HepG2 (cell line): ENCODE data around the gene UBR1. TPM values are rescaled to one million over a fixed set of nuclear protein-coding genes. Genes with fewer than 3 reads are reported as not detected.

ENCODE experiments used
- HMG20A ChIP-seq: IDR thresholded peaks from 2 replicates; pipeline ENCODE4 v1.6.1; 2016; ENCODE audit warnings: borderline replicate concordance
- MXI1 ChIP-seq: IDR thresholded peaks from 3 replicates; pipeline ENCODE4 v1.6.1; 2012; ENCODE audit warnings: low read depth, low read length, inconsistent platforms, borderline replicate concordance
- ZNF253 ChIP-seq: sonication (generic); formaldehyde crosslinking; IDR thresholded peaks from 2 replicates; pipeline ENCODE4 v1.8.0; 2022; ENCODE audit warnings: mild to moderate bottlenecking, missing genetic modification reagents, borderline replicate concordance
- ZNF33A ChIP-seq: sonication (generic); formaldehyde crosslinking; IDR thresholded peaks from 2 replicates; pipeline ENCODE4 v1.5.1; 2020; ENCODE audit warnings: missing genetic modification reagents, mild to moderate bottlenecking, moderate library complexity, borderline replicate concordance
- ZNF382 ChIP-seq: sonication (generic); formaldehyde crosslinking; IDR thresholded peaks from 2 replicates; pipeline ENCODE4 v1.5.0; 2020; ENCODE audit warnings: missing genetic modification reagents, mild to moderate bottlenecking, borderline replicate concordance
- ZNF747 ChIP-seq: sonication (generic); formaldehyde crosslinking; IDR thresholded peaks from 2 replicates; pipeline ENCODE4 v1.8.1; 2023; ENCODE audit warnings: missing genetic modification reagents, mild to moderate bottlenecking, borderline replicate concordance
- polyA plus RNA-seq, 8 experiments: library from polyadenylated mRNA; depleted of rRNA in 3 of 8; stranded (reverse) in 7 of 8; unstranded in 1 of 8; fragments of >200 nt; fragmentation: Illumina TruSeq in 4 of 8; extraction: Trizol in 4 of 8; gene quantifications; 2 replicates each; pipeline versions ENCODE4 v1.2.1 to v1.2.3, GENCODE V29; 2011 to 2016; ENCODE audit warnings: low read depth in 4 of 8, missing spikeins in 1 of 8, mixed read lengths in 1 of 8; ENCODE audit not compliant: insufficient read depth in 1 of 8
- total RNA-seq, 5 experiments: library from RNA; depleted of rRNA; stranded (reverse); fragments of >200 nt; fragmentation: Illumina TruSeq; extraction: Trizol; gene quantifications; 2 replicates each; pipeline ENCODE4 v1.2.3, GENCODE V29; 2016; ENCODE audit warnings: low read depth in 1 of 5
- TF ChIP-seq, protein P1 (sequence below): sonication (generic); formaldehyde crosslinking; IDR thresholded peaks from 2 replicates; pipeline ENCODE4 v1.4.0; 2020; ENCODE audit warnings: missing genetic modification reagents
- TF ChIP-seq, protein P2 (sequence below): sonication (generic); formaldehyde crosslinking; IDR thresholded peaks from 2 replicates; pipeline ENCODE4 v1.5.1; 2020; ENCODE audit warnings: missing genetic modification reagents, mild to moderate bottlenecking, borderline replicate concordance
- TF ChIP-seq, protein P3 (sequence below): sonication (generic); formaldehyde crosslinking; IDR thresholded peaks from 2 replicates; pipeline ENCODE4 v1.8.1; 2022; ENCODE audit warnings: mild to moderate bottlenecking, missing genetic modification reagents
- TF ChIP-seq, protein P4 (sequence below): sonication (generic); formaldehyde crosslinking; IDR thresholded peaks from 2 replicates; pipeline ENCODE4 v1.5.0; 2020; ENCODE audit warnings: mild to moderate bottlenecking, missing genetic modification reagents
- TF ChIP-seq, protein P5 (sequence below): sonication (generic); formaldehyde crosslinking; IDR thresholded peaks from 2 replicates; pipeline ENCODE4 v1.8.1; 2023; ENCODE audit warnings: mild to moderate bottlenecking, inconsistent platforms, moderate library complexity, missing genetic modification reagents, borderline replicate concordance
- TF ChIP-seq, protein P6 (sequence below): sonication (generic); formaldehyde crosslinking; IDR thresholded peaks from 2 replicates; pipeline ENCODE4 v1.8.0; 2022; ENCODE audit warnings: mild to moderate bottlenecking, missing genetic modification reagents, borderline replicate concordance
- TF ChIP-seq, protein P7 (sequence below): sonication (generic); formaldehyde crosslinking; IDR thresholded peaks from 2 replicates; pipeline ENCODE4 v1.8.1; 2023; ENCODE audit warnings: mild to moderate bottlenecking, missing genetic modification reagents

The UBR1 gene
- total and polyA plus RNA-seq, 2 of the 13 experiments (the other 11 are each of a cell fraction or from before 2014, with no cell fraction given) = 6.4 to 18.0 TPM

DNA sequence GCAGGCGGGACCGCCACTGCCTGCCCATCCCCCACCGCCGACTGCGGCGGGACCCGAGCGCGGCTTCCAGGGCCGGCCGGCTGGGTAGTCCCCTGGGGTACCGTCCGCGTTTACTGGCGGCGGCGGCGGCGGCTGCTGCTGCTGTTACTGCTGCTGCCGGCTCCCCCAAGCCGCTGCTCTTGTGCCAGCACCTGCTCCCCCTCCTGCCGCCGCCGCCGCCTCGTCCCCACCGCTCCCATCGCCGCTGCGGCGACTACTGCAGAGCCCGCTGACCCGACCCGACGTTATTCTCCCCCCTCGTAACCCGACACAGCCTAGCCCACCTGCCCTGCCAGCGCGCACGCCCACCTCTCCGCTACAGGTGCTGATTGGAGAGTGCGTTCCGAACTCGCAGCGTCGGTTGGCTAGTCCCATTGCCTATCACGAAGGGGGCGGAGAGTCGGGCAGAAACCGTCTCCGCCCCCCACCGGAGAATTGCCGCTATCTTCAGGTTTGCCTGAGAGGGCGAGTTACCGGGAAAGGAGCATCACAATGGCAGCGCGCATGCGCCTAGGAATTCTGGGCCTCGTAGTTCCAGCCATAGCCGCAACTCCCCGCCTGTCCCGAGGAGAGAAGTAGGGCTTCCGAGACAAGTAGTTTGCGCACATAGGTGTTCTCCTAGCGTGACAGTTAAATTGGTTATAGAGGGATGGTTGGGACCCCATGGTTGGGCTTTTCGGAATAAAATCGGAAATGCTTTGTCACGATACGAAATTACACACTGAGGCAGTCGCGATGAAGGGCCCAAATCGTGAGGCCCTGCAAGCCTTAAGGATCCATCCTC is 185.1 kb downstream of the UBR1 start, which contains the start of gene TTBK2 (continued):
- TF ChIP-seq ZNF253 (CRISPR knock-in tag) = no peak
- TF ChIP-seq, protein P1, sequence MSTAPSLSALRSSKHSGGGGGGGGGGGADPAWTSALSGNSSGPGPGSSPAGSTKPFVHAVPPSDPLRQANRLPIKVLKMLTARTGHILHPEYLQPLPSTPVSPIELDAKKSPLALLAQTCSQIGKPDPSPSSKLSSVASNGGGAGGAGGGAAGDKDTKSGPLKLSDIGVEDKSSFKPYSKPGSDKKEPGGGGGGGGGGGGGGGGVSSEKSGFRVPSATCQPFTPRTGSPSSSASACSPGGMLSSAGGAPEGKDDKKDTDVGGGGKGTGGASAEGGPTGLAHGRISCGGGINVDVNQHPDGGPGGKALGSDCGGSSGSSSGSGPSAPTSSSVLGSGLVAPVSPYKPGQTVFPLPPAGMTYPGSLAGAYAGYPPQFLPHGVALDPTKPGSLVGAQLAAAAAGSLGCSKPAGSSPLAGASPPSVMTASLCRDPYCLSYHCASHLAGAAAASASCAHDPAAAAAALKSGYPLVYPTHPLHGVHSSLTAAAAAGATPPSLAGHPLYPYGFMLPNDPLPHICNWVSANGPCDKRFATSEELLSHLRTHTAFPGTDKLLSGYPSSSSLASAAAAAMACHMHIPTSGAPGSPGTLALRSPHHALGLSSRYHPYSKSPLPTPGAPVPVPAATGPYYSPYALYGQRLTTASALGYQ (CRISPR knock-in tag) = no peak
- TF ChIP-seq, protein P2, sequence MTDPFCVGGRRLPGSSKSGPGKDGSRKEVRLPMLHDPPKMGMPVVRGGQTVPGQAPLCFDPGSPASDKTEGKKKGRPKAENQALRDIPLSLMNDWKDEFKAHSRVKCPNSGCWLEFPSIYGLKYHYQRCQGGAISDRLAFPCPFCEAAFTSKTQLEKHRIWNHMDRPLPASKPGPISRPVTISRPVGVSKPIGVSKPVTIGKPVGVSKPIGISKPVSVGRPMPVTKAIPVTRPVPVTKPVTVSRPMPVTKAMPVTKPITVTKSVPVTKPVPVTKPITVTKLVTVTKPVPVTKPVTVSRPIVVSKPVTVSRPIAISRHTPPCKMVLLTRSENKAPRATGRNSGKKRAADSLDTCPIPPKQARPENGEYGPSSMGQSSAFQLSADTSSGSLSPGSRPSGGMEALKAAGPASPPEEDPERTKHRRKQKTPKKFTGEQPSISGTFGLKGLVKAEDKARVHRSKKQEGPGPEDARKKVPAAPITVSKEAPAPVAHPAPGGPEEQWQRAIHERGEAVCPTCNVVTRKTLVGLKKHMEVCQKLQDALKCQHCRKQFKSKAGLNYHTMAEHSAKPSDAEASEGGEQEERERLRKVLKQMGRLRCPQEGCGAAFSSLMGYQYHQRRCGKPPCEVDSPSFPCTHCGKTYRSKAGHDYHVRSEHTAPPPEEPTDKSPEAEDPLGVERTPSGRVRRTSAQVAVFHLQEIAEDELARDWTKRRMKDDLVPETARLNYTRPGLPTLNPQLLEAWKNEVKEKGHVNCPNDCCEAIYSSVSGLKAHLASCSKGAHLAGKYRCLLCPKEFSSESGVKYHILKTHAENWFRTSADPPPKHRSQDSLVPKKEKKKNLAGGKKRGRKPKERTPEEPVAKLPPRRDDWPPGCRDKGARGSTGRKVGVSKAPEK = no peak
- TF ChIP-seq, protein P3, sequence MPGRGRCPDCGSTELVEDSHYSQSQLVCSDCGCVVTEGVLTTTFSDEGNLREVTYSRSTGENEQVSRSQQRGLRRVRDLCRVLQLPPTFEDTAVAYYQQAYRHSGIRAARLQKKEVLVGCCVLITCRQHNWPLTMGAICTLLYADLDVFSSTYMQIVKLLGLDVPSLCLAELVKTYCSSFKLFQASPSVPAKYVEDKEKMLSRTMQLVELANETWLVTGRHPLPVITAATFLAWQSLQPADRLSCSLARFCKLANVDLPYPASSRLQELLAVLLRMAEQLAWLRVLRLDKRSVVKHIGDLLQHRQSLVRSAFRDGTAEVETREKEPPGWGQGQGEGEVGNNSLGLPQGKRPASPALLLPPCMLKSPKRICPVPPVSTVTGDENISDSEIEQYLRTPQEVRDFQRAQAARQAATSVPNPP = no peak
- peak; percentile 48; the same call in 1 of the 3 replicates for TF ChIP-seq MXI1
- no peak for TF ChIP-seq ZNF747 (CRISPR knock-in tag)
- TF ChIP-seq, protein P4, sequence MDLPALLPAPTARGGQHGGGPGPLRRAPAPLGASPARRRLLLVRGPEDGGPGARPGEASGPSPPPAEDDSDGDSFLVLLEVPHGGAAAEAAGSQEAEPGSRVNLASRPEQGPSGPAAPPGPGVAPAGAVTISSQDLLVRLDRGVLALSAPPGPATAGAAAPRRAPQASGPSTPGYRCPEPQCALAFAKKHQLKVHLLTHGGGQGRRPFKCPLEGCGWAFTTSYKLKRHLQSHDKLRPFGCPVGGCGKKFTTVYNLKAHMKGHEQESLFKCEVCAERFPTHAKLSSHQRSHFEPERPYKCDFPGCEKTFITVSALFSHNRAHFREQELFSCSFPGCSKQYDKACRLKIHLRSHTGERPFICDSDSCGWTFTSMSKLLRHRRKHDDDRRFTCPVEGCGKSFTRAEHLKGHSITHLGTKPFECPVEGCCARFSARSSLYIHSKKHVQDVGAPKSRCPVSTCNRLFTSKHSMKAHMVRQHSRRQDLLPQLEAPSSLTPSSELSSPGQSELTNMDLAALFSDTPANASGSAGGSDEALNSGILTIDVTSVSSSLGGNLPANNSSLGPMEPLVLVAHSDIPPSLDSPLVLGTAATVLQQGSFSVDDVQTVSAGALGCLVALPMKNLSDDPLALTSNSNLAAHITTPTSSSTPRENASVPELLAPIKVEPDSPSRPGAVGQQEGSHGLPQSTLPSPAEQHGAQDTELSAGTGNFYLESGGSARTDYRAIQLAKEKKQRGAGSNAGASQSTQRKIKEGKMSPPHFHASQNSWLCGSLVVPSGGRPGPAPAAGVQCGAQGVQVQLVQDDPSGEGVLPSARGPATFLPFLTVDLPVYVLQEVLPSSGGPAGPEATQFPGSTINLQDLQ = no peak
- no peak for TF ChIP-seq HMG20A (CRISPR knock-in tag)
- TF ChIP-seq, protein P5, sequence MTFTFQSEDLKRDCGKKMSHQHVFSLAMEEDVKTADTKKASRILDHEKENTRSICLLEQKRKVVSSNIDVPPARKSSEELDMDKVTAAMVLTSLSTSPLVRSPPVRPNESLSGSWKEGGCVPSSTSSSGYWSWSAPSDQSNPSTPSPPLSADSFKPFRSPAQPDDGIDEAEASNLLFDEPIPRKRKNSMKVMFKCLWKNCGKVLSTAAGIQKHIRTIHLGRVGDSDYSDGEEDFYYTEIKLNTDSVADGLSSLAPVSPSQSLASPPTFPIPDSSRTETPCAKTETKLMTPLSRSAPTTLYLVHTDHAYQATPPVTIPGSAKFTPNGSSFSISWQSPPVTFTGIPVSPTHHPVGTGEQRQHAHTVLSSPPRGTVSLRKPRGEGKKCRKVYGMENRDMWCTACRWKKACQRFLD (CRISPR knock-in tag) = 0 out of 2 replicates have a peak, but pooled peaks have one; percentile 41
- TF ChIP-seq, protein P6, sequence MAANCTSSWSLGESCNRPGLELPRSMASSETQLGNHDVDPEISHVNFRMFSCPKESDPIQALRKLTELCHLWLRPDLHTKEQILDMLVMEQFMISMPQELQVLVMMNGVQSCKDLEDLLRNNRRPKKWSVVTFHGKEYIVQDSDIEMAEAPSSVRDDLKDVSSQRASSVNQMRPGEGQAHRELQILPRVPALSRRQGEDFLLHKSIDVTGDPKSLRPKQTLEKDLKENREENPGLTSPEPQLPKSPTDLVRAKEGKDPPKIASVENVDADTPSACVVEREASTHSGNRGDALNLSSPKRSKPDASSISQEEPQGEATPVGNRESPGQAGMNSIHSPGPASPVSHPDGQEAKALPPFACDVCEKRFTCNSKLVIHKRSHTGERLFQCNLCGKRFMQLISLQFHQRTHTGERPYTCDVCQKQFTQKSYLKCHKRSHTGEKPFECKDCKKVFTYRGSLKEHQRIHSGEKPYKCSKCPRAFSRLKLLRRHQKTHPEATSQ (CRISPR knock-in tag) = no peak
- TF ChIP-seq ZNF33A (CRISPR knock-in tag) = no peak
- TF ChIP-seq, protein P7, sequence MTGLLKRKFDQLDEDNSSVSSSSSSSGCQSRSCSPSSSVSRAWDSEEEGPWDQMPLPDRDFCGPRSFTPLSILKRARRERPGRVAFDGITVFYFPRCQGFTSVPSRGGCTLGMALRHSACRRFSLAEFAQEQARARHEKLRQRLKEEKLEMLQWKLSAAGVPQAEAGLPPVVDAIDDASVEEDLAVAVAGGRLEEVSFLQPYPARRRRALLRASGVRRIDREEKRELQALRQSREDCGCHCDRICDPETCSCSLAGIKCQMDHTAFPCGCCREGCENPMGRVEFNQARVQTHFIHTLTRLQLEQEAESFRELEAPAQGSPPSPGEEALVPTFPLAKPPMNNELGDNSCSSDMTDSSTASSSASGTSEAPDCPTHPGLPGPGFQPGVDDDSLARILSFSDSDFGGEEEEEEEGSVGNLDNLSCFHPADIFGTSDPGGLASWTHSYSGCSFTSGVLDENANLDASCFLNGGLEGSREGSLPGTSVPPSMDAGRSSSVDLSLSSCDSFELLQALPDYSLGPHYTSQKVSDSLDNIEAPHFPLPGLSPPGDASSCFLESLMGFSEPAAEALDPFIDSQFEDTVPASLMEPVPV (CRISPR knock-in tag) = no peak
- TF ChIP-seq ZNF382 (CRISPR knock-in tag) = no peak
